Nephron (organoid): ENCODE measurements around the gene BACH2.

ENCODE experiments used
- H3K27ac Mint-ChIP-seq, 3 experiments: 2 replicates each; pipeline ENCODE4 v1.8.0; 2020; ENCODE audit warnings: mixed read lengths in 3 of 3, mild to moderate bottlenecking in 2 of 3, moderate library complexity in 1 of 3
- H3K27me3 Mint-ChIP-seq: 2 replicates; pipeline ENCODE4 v1.8.0; 2021; ENCODE audit warnings: low read depth, mild to moderate bottlenecking, moderate library complexity, mixed read lengths
- H3K36me3 Mint-ChIP-seq: 2 replicates; pipeline ENCODE4 v1.8.0; 2020; ENCODE audit warnings: low read depth, mixed read lengths
- H3K4me1 Mint-ChIP-seq: 2 replicates; pipeline ENCODE4 v1.8.0; 2020; ENCODE audit warnings: mixed read lengths
- H3K4me3 Mint-ChIP-seq, 3 experiments: 2 replicates each; pipeline ENCODE4 v1.8.0; 2020; ENCODE audit warnings: mild to moderate bottlenecking in 3 of 3, mixed read lengths in 3 of 3, moderate library complexity in 2 of 3
- H3K9me3 Mint-ChIP-seq: 2 replicates; pipeline ENCODE4 v1.8.0; 2020; ENCODE audit warnings: mixed read lengths
- TF ChIP-seq, protein P1 (sequence below), 3 experiments: fragments of 200-600 bp; sonication (generic); IDR thresholded peaks; one replicate each; pipeline ENCODE4 v1.5.0; 2021; ENCODE audit warnings: antibody characterized with exemption in 3 of 3; ENCODE audit not compliant: unreplicated experiment in 3 of 3

BACH2 gene

DNA sequence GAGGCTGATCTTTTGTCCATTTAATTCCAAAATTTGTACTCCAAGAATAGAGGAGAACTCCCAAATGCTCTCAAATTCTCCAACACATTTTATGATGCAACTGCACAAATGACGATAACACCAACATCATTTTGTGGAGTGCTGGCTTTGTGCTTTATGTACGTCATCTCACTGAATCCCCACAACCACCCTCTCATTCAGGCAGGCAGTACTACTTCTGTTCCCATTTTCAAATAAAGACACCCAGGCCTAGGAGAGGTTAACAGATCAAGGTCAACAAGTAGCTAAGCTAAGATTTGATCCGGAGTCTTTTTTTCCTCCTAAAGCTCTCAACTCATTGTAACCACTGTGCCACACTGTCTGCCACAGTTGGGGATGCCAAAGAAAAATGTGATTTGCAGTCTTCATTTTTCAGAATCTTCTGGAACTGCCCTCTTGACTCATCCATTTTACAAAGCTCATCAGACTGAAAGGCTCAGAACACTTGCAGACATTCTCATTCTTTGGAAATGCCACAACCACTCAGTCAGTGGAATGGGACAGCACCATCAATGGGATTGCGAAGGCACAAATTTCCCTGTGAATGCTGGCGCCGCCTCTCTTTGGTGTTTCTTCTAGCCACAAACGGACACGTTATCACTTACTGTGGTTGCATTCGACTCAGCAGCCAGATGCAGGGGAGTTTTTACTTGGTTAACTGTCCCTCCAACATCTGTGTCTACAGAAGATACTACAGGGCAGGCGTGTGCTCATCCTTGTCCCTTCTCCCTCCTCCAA is 217.9 kb downstream of the BACH2 start:
- no peaks in the 10 kb centered on the region for H3K36me3 Mint-ChIP-seq
- H3K4me1 Mint-ChIP-seq, result peaks cover 4% of the 10 kb centered on the region
- no peaks in the 10 kb centered on the region for H3K9me3 Mint-ChIP-seq

DNA sequence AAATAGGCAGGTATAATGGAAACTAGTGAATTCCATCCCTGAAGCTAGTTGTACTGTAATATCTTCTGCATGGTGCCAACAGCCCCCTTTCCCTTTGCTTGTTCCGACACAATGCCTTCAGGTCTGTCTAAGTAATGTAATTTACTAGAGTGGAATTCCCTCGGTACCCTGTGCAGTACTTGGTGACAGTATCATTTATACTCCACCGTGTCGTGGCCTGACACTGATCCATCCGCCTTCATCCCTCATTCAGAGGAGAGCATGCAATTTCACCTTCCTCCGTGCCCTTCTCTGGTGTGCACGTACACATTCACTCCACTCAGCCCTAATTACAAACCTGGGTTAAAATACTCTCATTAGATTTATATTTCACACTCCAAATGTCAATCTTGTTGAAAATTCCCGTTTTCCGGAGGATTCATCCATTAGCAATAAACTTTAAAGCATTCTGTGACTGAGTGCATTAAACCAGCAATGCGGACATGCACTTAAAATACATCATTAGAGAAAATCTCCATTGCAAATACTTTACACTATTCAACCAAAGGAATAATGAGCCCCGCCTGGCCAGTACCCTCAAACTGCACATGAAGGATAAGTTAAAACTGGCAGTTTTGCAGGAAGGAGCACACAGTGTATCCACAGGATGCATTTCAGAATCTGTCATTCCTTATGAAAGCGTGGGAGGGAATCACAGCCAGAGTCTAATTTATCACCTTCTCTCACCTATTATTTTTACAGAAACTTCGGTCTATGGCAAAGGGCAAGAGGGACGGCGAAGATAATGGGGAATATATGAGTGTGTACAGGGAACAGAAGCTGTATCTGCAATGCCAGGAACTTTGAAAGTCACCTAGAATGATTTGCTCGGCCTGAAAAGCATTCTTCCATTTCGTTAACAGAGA is 219.9 kb downstream of the BACH2 start:
- Mint-ChIP-seq H3K27ac (no peak overlapping the region), H3K4me3 (no peak overlapping the region)

More for the DNA sequence above, 217.9 kb downstream of the BACH2 start:
- Mint-ChIP-seq H3K27ac (no peak overlapping the region), H3K27me3 (no peaks in the 10 kb centered on the region), H3K4me3 (no peak overlapping the region)
- TF ChIP-seq, protein P1, sequence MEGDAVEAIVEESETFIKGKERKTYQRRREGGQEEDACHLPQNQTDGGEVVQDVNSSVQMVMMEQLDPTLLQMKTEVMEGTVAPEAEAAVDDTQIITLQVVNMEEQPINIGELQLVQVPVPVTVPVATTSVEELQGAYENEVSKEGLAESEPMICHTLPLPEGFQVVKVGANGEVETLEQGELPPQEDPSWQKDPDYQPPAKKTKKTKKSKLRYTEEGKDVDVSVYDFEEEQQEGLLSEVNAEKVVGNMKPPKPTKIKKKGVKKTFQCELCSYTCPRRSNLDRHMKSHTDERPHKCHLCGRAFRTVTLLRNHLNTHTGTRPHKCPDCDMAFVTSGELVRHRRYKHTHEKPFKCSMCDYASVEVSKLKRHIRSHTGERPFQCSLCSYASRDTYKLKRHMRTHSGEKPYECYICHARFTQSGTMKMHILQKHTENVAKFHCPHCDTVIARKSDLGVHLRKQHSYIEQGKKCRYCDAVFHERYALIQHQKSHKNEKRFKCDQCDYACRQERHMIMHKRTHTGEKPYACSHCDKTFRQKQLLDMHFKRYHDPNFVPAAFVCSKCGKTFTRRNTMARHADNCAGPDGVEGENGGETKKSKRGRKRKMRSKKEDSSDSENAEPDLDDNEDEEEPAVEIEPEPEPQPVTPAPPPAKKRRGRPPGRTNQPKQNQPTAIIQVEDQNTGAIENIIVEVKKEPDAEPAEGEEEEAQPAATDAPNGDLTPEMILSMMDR (IDR thresholded peaks at IDR 0.05; ENCODE audit: unreplicated experiment in 3 of 3), result no peak

DNA sequence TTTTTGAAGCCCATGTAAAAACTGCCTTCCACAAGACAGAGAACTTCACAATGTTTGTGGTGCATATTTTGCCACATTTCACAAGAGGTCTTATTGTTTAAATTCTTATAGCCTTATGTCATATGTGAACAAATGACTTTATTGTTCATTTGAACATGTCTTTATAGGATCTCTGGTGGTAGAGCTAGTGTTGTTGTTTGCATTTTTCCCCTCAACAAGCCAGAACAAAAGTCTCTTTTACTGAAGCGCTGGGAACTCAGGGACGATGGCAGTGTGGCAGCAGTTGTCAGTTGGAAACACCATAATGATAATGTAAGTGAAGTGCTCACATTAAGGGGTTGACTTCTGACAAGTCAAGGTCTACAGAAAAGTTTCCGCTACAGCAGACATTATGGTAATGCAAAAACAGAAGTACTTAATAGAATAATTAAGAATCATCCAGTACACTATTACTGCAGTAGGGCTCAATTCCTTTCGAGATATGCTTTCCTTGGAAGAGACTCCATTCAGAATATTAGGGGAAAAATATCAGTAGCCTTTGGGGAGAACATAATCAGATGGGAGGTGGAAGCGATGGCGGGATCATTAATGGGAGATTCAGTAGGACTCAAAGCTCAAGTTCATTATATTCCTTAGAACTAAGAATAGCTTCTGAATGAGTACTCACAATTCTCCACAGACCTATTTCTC is 222.3 kb downstream of the BACH2 start:
- no peaks in the 10 kb centered on the region for H3K27me3 Mint-ChIP-seq

More for the DNA sequence above, 219.9 kb downstream of the BACH2 start:
- TF ChIP-seq, protein P1 (IDR thresholded peaks at IDR 0.05; ENCODE audit: unreplicated experiment in 3 of 3), result no peak
- Mint-ChIP-seq H3K9me3 (no peaks in the 10 kb centered on the region), H3K27me3 (no peaks in the 10 kb centered on the region), H3K36me3 (no peaks in the 10 kb centered on the region), H3K4me1 (peaks cover 14% of the 10 kb centered on the region)

DNA sequence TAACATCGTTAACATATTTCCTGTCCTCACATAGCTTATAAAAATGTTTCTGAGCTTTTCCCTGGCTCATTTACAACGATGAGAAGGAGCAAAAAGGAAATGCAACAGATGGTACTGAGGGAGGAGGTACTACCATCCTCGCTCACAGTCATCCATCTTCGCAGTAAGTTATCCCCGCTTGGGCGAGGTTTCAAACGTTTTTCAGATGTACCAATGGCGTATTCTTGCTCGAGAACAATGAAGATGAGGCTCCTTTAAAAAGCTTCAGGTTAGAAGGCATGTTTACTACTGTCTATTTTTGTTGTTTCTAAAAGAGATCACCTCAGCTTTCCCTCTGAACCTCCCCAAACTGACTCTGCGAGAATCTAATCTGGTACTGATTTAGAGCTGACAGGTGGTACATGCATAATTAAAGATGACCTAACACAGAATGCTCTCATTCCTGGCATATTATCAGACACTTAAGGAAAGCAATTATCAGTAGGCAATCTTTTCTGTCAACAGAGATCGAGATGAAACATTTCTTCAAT is 223.6 kb downstream of the BACH2 start:
- H3K36me3 Mint-ChIP-seq, result no peaks in the 10 kb centered on the region
- TF ChIP-seq, protein P1 (IDR thresholded peaks at IDR 0.05; ENCODE audit: unreplicated experiment in 3 of 3), result no peak
- peaks cover 30% of the 10 kb centered on the region for H3K4me1 Mint-ChIP-seq
- H3K27ac Mint-ChIP-seq, result no peak overlapping the region
- no peak overlapping the region for H3K4me3 Mint-ChIP-seq
- H3K27me3 Mint-ChIP-seq, result no peaks in the 10 kb centered on the region
- H3K9me3 Mint-ChIP-seq, result no peaks in the 10 kb centered on the region

More for the DNA sequence above, 222.3 kb downstream of the BACH2 start:
- no peaks in the 10 kb centered on the region for H3K36me3 Mint-ChIP-seq
- H3K9me3 Mint-ChIP-seq, result no peaks in the 10 kb centered on the region
- H3K4me3 Mint-ChIP-seq, result no peak overlapping the region
- TF ChIP-seq, protein P1 (IDR thresholded peaks at IDR 0.05; ENCODE audit: unreplicated experiment in 3 of 3), result no peak
- H3K27ac Mint-ChIP-seq, result no peak overlapping the region
- H3K4me1 Mint-ChIP-seq, result peaks cover 19% of the 10 kb centered on the region

DNA sequence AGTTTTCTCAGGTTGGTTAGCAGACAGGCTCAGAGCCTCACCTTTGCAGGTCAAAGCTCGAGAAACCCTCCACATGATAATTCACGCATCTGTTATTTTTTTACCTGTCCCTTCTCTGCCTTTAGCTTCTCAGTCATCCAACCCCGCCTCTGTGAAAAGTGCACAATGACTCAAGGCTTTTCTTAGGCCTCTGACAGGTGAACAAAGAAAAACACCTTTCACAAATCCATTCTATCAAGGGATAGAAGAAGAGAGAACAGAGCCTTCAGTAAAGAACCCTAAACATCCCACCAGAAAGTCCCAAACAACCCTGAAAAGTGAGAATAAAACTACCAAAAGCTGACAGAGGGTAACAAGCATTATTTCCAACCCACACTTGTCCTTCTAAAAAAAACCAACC is 224.1 kb downstream of the BACH2 start:
- Mint-ChIP-seq H3K27me3 (no peaks in the 10 kb centered on the region), H3K4me3 (no peak overlapping the region), H3K4me1 (peaks cover 30% of the 10 kb centered on the region), H3K36me3 (no peaks in the 10 kb centered on the region), H3K27ac (no peak overlapping the region), H3K9me3 (no peaks in the 10 kb centered on the region)
- TF ChIP-seq, protein P1 (IDR thresholded peaks at IDR 0.05; ENCODE audit: unreplicated experiment in 3 of 3), result no peak
